Measurements from ENCODE around the gene OR13C5.

OR13C5 gene

GRCh38 chr9:104556830-104557634 lies 42.2 kb downstream of the OR13C5 start:
- no peak overlapping the region for H3K4me3 ChIP-seq (ENCODE audit: low read length)
- DNase-seq (ENCODE audit: low read depth, low spot score), result peak; percentile 4

GRCh38 chr9:104555521-104555920 lies 43.7 kb downstream of the OR13C5 start:
- DNase-seq (ENCODE audit: low read depth, low spot score), result no peak
- no peak overlapping the region for H3K4me3 ChIP-seq (ENCODE audit: low read length)

GRCh38 chr9:104553261-104553660 lies 46.0 kb downstream of the OR13C5 start:
- H3K4me3 ChIP-seq (ENCODE audit: low read length), result no peak overlapping the region
- no peak for DNase-seq (ENCODE audit: low read depth, low spot score)
